K562 (cell line): ENCODE data around the gene DPYSL4. TPM values are rescaled to one million over a fixed set of nuclear protein-coding genes. Genes with fewer than 3 reads are reported as not detected.

Experiments
- ATAC-seq: fragments of 200-7000 bp; cut with Tn5 transposase; 3 replicates; pipeline ENCODE4 v1.9.1; 2020; ENCODE audit warnings: moderate library complexity
- BruUV-seq: library from RNA; stranded (reverse); fragments of 400-500 nt; replicated peaks from 2 replicates; lab custom pipeline; 2021; lab: Mats Ljungman, UMichigan
- CTCF ChIA-PET: fragments of 300-600 bp; formaldehyde crosslinking; extraction: SDS; loops from one replicate; lab custom pipeline; 2021; ENCODE audit warnings: low intra/inter-chr PET ratio; lab: Yijun Ruan, JAX
- POLR2A ChIA-PET: fragments of 300-600, 350-650 bp; sonication (Branson Sonifier 250); formaldehyde crosslinking; extraction: SDS; loops from one replicate; lab custom pipeline; 2021; ENCODE audit warnings: antibody characterized with exemption, inconsistent platforms; lab: Yijun Ruan, JAX
- DNase-seq, 4 experiments: peaks; one replicate each; pipeline versions ENCODE4 v3.0.0 to v3.0.0-alpha.2; 2011 to 2018; ENCODE audit warnings: low spot score in 3 of 4, mixed read lengths in 3 of 4; ENCODE audit errors: extremely low read depth in 1 of 4
- FAIRE-seq: peaks from 2 replicates; lab custom pipeline; 2011; peaks lifted over from hg19 to GRCh38; lab: Jason Lieb, UNC
- H2AFZ ChIP-seq: 2 replicates; pipeline ENCODE4 v1.6.0; 2011; ENCODE audit warnings: low read depth, low read length, control low read depth, inconsistent platforms
- H3K27ac ChIP-seq: fragments of 200-600 bp; 3 replicates; pipeline ENCODE4 v1.8.0; 2011; ENCODE audit warnings: low read depth, mild to moderate bottlenecking, control low read depth, inconsistent platforms, low read length, moderate library complexity, mixed read lengths; ENCODE audit errors: extremely low read depth
- H3K27me3 ChIP-seq, 2 experiments: fragments of 300-600 bp in 1 of 2; 2 replicates in 1 of 2; 3 replicates in 1 of 2; pipeline versions ENCODE4 v1.6.0 to v1.8.0; 2011; ENCODE audit warnings: inconsistent platforms in 2 of 2, low read length in 2 of 2, mild to moderate bottlenecking in 1 of 2, mixed read lengths in 1 of 2, moderate library complexity in 1 of 2; ENCODE audit not compliant: control insufficient read depth in 2 of 2, insufficient read depth in 2 of 2
- H3K36me3 ChIP-seq: fragments of 300-600 bp; 3 replicates; pipeline ENCODE4 v1.8.0; 2011; ENCODE audit warnings: mild to moderate bottlenecking, low read length, inconsistent platforms; ENCODE audit not compliant: control insufficient read depth, insufficient read depth
- H3K4me1 ChIP-seq, 2 experiments: fragments of 200-600 bp in 1 of 2; replicated peaks in 1 of 2; 2 replicates in 1 of 2; 3 replicates in 1 of 2; pipeline versions ENCODE4 v1.5.1 to v1.8.0; 2011; ENCODE audit warnings: inconsistent platforms in 2 of 2, low read length in 2 of 2, mild to moderate bottlenecking in 1 of 2, mixed read lengths in 1 of 2, moderate library complexity in 1 of 2; ENCODE audit not compliant: control insufficient read depth in 2 of 2, insufficient read depth in 2 of 2
- H3K4me2 ChIP-seq: 2 replicates; pipeline ENCODE4 v1.6.1; 2011; ENCODE audit warnings: low read length, control low read depth, inconsistent platforms, mixed read lengths; ENCODE audit not compliant: insufficient read depth
- H3K4me3 ChIP-seq: fragments of 200-600 bp; sonication (generic), shearing (Covaris generic); 2 replicates; pipeline ENCODE4 v1.5.1; 2016; ENCODE audit warnings: control low read depth, inconsistent platforms
- H3K79me2 ChIP-seq: fragments of 200-600 bp; 3 replicates; pipeline ENCODE4 v1.8.0; 2011; ENCODE audit warnings: low read length, inconsistent platforms; ENCODE audit not compliant: control insufficient read depth, insufficient read depth
- H3K9ac ChIP-seq, 2 experiments: 2 replicates each; pipeline versions ENCODE4 v1.6.0 to v1.6.1; 2011; ENCODE audit warnings: low read depth in 2 of 2, low read length in 2 of 2, control low read depth in 1 of 2, inconsistent platforms in 1 of 2, mild to moderate bottlenecking in 1 of 2, mixed read lengths in 1 of 2; ENCODE audit not compliant: insufficient read depth in 1 of 2
- H3K9me1 ChIP-seq: one replicate; pipeline ENCODE4 v1.6.0; 2011; ENCODE audit warnings: inconsistent platforms, mild to moderate bottlenecking, low read length, moderate library complexity; ENCODE audit not compliant: control insufficient read depth, insufficient read depth
- H3K9me3 ChIP-seq: replicated peaks from 2 replicates; pipeline ENCODE4 v1.5.1; 2011; ENCODE audit warnings: low read depth, low read length, inconsistent platforms; ENCODE audit not compliant: control insufficient read depth, insufficient read depth
- H4K20me1 ChIP-seq: replicated peaks from 2 replicates; pipeline ENCODE4 v1.6.1; 2011; ENCODE audit warnings: low read length, inconsistent platforms, mixed read lengths; ENCODE audit not compliant: control insufficient read depth, insufficient read depth
- BRF2 ChIP-seq: IDR thresholded peaks from 3 replicates; pipeline ENCODE4 v1.6.1; 2011; ENCODE audit warnings: borderline replicate concordance, mild to moderate bottlenecking; ENCODE audit not compliant: insufficient read length, insufficient read depth
- MAFG ChIP-seq: fragments of 450-650 bp; conservative IDR thresholded peaks from 2 replicates; pipeline ENCODE4 v1.6.1; 2016; ENCODE audit warnings: missing genetic modification characterization, missing compliant biosample characterization
- TFE3 ChIP-seq: fragments of 450-650 bp; formaldehyde crosslinking; IDR thresholded peaks from 2 replicates; pipeline ENCODE4 v1.4.0; 2020; ENCODE audit warnings: mild to moderate bottlenecking, mixed read lengths
- ZBTB11 ChIP-seq, 3 experiments: fragments of 200-800 bp in 1 of 3; fragments of 250-450 bp in 1 of 3; fragments of 450-650 bp in 1 of 3; sonication (Bioruptor Pico) in 1 of 3; sonication (Bioruptor generic) in 1 of 3; formaldehyde crosslinking in 1 of 3; IDR thresholded peaks; 2 replicates each; pipeline versions ENCODE4 v1.6.1 to v1.8.0; 2016 to 2022; ENCODE audit warnings: mild to moderate bottlenecking in 2 of 3, missing genetic modification characterization in 2 of 3, missing compliant biosample characterization in 1 of 3, moderate library complexity in 1 of 3
- ZNF445 ChIP-seq: fragments of 250-450 bp; sonication (Bioruptor Pico); IDR thresholded peaks from 2 replicates; pipeline ENCODE4 v1.4.0; 2020; ENCODE audit warnings: low read depth, mild to moderate bottlenecking, moderate library complexity
- WGBS: fragments of 100-300 bp; shearing (Covaris generic); methylation state at CpG from one replicate; pipeline ENCODE4 v1.1.6; 2016; ENCODE audit warnings: low coverage, mixed read lengths; ENCODE audit not compliant: insufficient coverage; ENCODE audit errors: missing lambda C conversion rate; 5-methylcytosine and 5-hydroxymethylcytosine counted together
- in situ Hi-C: fragments of 300-500 bp; cut with MboI; formaldehyde crosslinking; loops from 4 replicates; pipeline ENCODE4 v1.15.0; 2018; ENCODE audit warnings: inconsistent platforms, mixed read lengths
- intact Hi-C: fragments of 100-400 bp; cut with micrococcal nuclease; formaldehyde crosslinking; loops from 2 replicates; pipeline ENCODE4 v1.14.2; 2022
- polyA plus RNA-seq, 8 experiments: library from polyadenylated mRNA; depleted of rRNA in 4 of 8; stranded (reverse) in 5 of 8; unstranded in 3 of 8; fragments of >200 nt; fragmentation: Nextera tagmentation in 2 of 8; fragmentation: Illumina TruSeq in 1 of 8; extraction: Ambion mirVana in 2 of 8; extraction: Trizol in 1 of 8; gene quantifications; 2 replicates each; pipeline versions ENCODE4 v1.2.1 to v1.2.3, GENCODE V29; 2011 to 2014; ENCODE audit warnings: inconsistent platforms in 1 of 8, missing spikeins in 1 of 8
- total RNA-seq, 7 experiments: library from RNA; depleted of rRNA in 6 of 7; stranded (reverse); fragments of >200 nt in 6 of 7; fragmentation: Illumina TruSeq in 2 of 7; extraction: Trizol in 2 of 7; gene quantifications; 2 replicates each; pipeline versions ENCODE4 v1.2.1 to v1.2.3, GENCODE V29; 2011 to 2021; ENCODE audit warnings: low replicate concordance in 1 of 7
- TF ChIP-seq, protein P1 (sequence below): fragments of 200-800 bp; sonication (Bioruptor generic); IDR thresholded peaks from 2 replicates; pipeline ENCODE4 v1.6.1; 2017; ENCODE audit warnings: missing genetic modification characterization, missing compliant biosample characterization
- TF ChIP-seq, protein P2 (sequence below), 2 experiments: fragments of 450-650 bp in 1 of 2; sonication (generic) in 1 of 2; formaldehyde crosslinking; conservative IDR thresholded peaks; 2 replicates each; pipeline versions ENCODE4 v1.4.0 to v1.8.1; 2020 to 2022; ENCODE audit warnings: mild to moderate bottlenecking in 1 of 2, missing genetic modification reagents in 1 of 2

Gene DPYSL4
- total and polyA plus RNA-seq, 9 of the 15 experiments (the other 6 are each of a cell fraction or from before 2014, with no cell fraction given) = 0.03 TPM; not detected in 8

GRCh38 chr10:132185601-132186487 is 904 bp upstream of the DPYSL4 start:
- Histone ChIP-seq H3K9ac (no peak overlapping the region), H2AFZ (no peak overlapping the region), H3K9me3 (no peaks in the 10 kb centered on the region), H3K4me2 (no peak overlapping the region), H3K27me3 (peaks cover 2 to 41% of the 10 kb centered on the region in 2 experiments; a peak in 3 of 5 replicates), H3K27ac (no peak overlapping the region), H3K4me1 (peaks cover 0 to 25% of the 10 kb centered on the region in 2 experiments; a peak in 2 of 5 replicates), H3K9me1 (no peaks in the 10 kb centered on the region), H3K36me3 (no peaks in the 10 kb centered on the region), H3K79me2 (no peaks in the 10 kb centered on the region), H3K4me3 (no peak overlapping the region), H4K20me1 (no peaks in the 10 kb centered on the region)
- no TSS peak for BruUV-seq
- intact Hi-C loops = no loop called here
- WGBS = 15% methylated on average over 27 of the region's 99 CpGs
- in situ Hi-C loops = no loop called here
- ChIA-PET POLR2A (no interaction called here), CTCF (interaction anchor here (0.6 kb wide), 1 partner anchor 267 kb away, joined by 3 read pairs; no protein-coding TSS in a partner anchor)
- ATAC-seq (peak; percentile 88), FAIRE-seq (no peak), DNase-seq (peak; percentile 38 to 59 (median 48))
- TF ChIP-seq ZBTB11 (CRISPR knock-in tag; IDR thresholded peaks at IDR 0.05) = no peak
- TF ChIP-seq MAFG (tag) = no peak
- TF ChIP-seq, protein P1, sequence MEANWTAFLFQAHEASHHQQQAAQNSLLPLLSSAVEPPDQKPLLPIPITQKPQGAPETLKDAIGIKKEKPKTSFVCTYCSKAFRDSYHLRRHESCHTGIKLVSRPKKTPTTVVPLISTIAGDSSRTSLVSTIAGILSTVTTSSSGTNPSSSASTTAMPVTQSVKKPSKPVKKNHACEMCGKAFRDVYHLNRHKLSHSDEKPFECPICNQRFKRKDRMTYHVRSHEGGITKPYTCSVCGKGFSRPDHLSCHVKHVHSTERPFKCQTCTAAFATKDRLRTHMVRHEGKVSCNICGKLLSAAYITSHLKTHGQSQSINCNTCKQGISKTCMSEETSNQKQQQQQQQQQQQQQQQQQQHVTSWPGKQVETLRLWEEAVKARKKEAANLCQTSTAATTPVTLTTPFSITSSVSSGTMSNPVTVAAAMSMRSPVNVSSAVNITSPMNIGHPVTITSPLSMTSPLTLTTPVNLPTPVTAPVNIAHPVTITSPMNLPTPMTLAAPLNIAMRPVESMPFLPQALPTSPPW (CRISPR knock-in tag) = peak; percentile 78
- no peak for TF ChIP-seq ZNF445 (CRISPR knock-in tag)
- TF ChIP-seq TFE3 (CRISPR knock-in tag) = no peak
- TF ChIP-seq, protein P2, sequence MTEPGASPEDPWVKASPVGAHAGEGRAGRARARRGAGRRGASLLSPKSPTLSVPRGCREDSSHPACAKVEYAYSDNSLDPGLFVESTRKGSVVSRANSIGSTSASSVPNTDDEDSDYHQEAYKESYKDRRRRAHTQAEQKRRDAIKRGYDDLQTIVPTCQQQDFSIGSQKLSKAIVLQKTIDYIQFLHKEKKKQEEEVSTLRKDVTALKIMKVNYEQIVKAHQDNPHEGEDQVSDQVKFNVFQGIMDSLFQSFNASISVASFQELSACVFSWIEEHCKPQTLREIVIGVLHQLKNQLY (CRISPR knock-in tag; conservative IDR thresholded peaks at IDR 0.05) = no peak
- no peak for TF ChIP-seq BRF2
